ENCODE measurements around the gene C5orf63. TPM values are rescaled to one million over a fixed set of nuclear protein-coding genes. Genes with fewer than 3 reads are reported as not detected.

C5orf63 gene
- total and polyA plus RNA-seq, 2 donors (not counting 3 experiments of a cell fraction or from before 2014, with no cell fraction given) = 1.4 to 5.3 TPM

DNA sequence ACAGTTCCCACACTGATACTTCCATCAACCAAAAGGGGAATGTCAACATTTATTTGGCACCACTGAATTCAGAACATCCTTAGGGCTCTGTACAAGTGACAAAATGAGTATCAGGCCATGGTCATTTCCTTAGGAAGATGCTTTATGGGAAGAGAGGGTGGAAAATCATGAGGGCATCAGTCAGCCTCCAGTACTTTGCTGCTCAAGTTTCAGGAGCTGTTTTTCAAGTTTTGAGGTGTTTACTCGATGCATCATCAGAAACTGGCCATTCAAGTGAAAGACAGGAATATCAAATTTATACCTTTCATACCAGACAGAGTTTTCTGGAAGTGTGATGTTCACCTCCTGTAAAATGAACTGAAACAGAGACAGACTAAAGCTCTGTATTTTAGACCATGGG is 21.7 kb downstream of the C5orf63 start:
- Histone ChIP-seq H4K20me1 (replicated peaks; ENCODE audit: control insufficient read depth, extremely low read depth, insufficient read depth, low read length) (no peaks in the 10 kb centered on the region), H3K79me2 (ENCODE audit: control insufficient read depth, insufficient read depth, low read length) (no peaks in the 10 kb centered on the region), H3K4me1 (ENCODE audit: control insufficient read depth, extremely low read depth, insufficient read depth, low read length) (no peaks in the 10 kb centered on the region), H3K36me3 (ENCODE audit: control insufficient read depth in 2 of 2, extremely low read depth in 1 of 2, insufficient read depth in 2 of 2, low read length in 2 of 2) (no peaks in the 10 kb centered on the region), H3K27ac (ENCODE audit: insufficient read depth, low read depth, low read length) (no peak overlapping the region), H3K27me3 (ENCODE audit: control insufficient read depth in 2 of 2, insufficient read depth in 2 of 2, low read length in 2 of 2) (no peaks in the 10 kb centered on the region), H3K9ac (replicated peaks; ENCODE audit: extremely low read depth, insufficient read depth, low read length) (no peak overlapping the region), H3K9me1 (replicated peaks; ENCODE audit: control insufficient read depth, extremely low read depth, insufficient read depth, low read length) (no peaks in the 10 kb centered on the region), H3K4me3 (replicated peaks in 1 of 3; ENCODE audit: insufficient read depth in 1 of 3, low read depth in 1 of 3, low read length in 3 of 3) (no peak overlapping the region), H3K4me2 (ENCODE audit: insufficient read depth, low read length) (no peak overlapping the region), H3K9me3 (replicated peaks; ENCODE audit: control insufficient read depth, insufficient read depth, low read length) (no peaks in the 10 kb centered on the region), H2AFZ (ENCODE audit: low read depth, low read length) (no peak overlapping the region)
- FAIRE-seq (no peak), DNase-seq (ENCODE audit: low read depth, low spot score) (no peak)
- ChIA-PET CTCF (no interaction called here), POLR2A (no interaction called here)
- no TSS peak for BruUV-seq (replicated peaks)
- dilution Hi-C loops (cut with MboI; ENCODE audit: extremely low pct_ligation_motif_present, low sequenced_read_pairs) = no loop called here
- intact Hi-C loops (cut with micrococcal nuclease) = no loop called here
- TF ChIP-seq POLR2AphosphoS5 (IDR thresholded peaks at IDR 0.05; ENCODE audit: insufficient read depth, low read depth, low read length) = no peak
- TF ChIP-seq GATA2 (IDR thresholded peaks at IDR 0.05; ENCODE audit: insufficient read depth, insufficient read length, low read depth, low read length) = no peak
- no peak for TF ChIP-seq JUN (IDR thresholded peaks at IDR 0.05; ENCODE audit: borderline replicate concordance, insufficient read depth, insufficient read length, low read depth)
- TF ChIP-seq, protein P1, sequence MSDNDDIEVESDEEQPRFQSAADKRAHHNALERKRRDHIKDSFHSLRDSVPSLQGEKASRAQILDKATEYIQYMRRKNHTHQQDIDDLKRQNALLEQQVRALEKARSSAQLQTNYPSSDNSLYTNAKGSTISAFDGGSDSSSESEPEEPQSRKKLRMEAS (IDR thresholded peaks at IDR 0.05; ENCODE audit: insufficient read depth, insufficient read length) = no peak
- TF ChIP-seq POLR2A (IDR thresholded peaks at IDR 0.05; ENCODE audit: low read depth, low read length) = no peak
- TF ChIP-seq MYC (IDR thresholded peaks at IDR 0.05; ENCODE audit: low read depth, low read length) = no peak

DNA sequence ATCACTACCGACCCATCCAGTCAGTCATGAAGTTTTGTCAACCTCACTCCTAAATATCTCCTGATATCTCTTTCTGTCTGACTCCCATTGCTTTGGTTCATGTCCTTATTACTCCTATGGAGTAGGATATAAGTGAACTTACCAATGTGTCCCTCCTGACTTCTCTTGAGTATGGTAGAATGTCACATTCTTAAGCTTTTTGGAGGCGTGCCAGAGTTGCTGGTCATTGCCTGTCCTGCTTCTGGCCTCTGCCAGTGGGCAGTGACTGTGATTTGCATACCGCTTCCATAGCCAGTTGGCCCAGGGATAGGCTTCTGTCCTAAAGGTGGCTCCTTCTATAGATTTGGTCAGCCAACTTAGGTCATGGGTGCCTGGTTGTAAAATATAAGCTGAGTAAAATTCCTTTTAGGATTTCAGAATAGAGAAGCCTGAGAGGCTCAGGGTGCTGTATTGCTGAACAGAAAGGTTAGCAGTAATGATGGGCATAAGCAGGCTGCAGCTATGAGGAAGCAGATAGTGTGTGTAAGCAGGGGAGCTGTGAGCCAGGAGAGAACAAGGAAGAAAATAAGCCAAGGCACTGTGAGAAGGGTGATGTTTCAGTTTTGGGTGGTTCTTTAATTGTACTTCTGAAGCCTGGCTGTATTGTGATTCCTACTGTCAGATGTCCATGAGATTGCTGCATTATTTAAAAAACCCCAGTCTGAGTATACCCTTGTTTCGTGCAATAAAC is 26.8 kb downstream of the C5orf63 start:
- Histone ChIP-seq H3K9me3 (replicated peaks; ENCODE audit: control insufficient read depth, insufficient read depth, low read length) (no peaks in the 10 kb centered on the region), H4K20me1 (replicated peaks; ENCODE audit: control insufficient read depth, extremely low read depth, insufficient read depth, low read length) (no peaks in the 10 kb centered on the region), H2AFZ (ENCODE audit: low read depth, low read length) (no peak overlapping the region), H3K9me1 (replicated peaks; ENCODE audit: control insufficient read depth, extremely low read depth, insufficient read depth, low read length) (no peaks in the 10 kb centered on the region), H3K4me2 (ENCODE audit: insufficient read depth, low read length) (no peak overlapping the region), H3K36me3 (ENCODE audit: control insufficient read depth in 2 of 2, extremely low read depth in 1 of 2, insufficient read depth in 2 of 2, low read length in 2 of 2) (no peaks in the 10 kb centered on the region), H3K4me3 (replicated peaks in 1 of 3; ENCODE audit: insufficient read depth in 1 of 3, low read depth in 1 of 3, low read length in 3 of 3) (no peak overlapping the region), H3K27ac (ENCODE audit: insufficient read depth, low read depth, low read length) (no peak overlapping the region), H3K9ac (replicated peaks; ENCODE audit: extremely low read depth, insufficient read depth, low read length) (no peak overlapping the region), H3K27me3 (ENCODE audit: control insufficient read depth in 2 of 2, insufficient read depth in 2 of 2, low read length in 2 of 2) (no peaks in the 10 kb centered on the region), H3K79me2 (ENCODE audit: control insufficient read depth, insufficient read depth, low read length) (no peaks in the 10 kb centered on the region), H3K4me1 (ENCODE audit: control insufficient read depth, extremely low read depth, insufficient read depth, low read length) (peaks cover 11% of the 10 kb centered on the region)
- FAIRE-seq (no peak), DNase-seq (ENCODE audit: low read depth, low spot score) (no peak)
- TF ChIP-seq JUN (IDR thresholded peaks at IDR 0.05; ENCODE audit: borderline replicate concordance, insufficient read depth, insufficient read length, low read depth) = no peak
- TF ChIP-seq, protein P1 (IDR thresholded peaks at IDR 0.05; ENCODE audit: insufficient read depth, insufficient read length) = no peak
- TF ChIP-seq POLR2AphosphoS5 (IDR thresholded peaks at IDR 0.05; ENCODE audit: insufficient read depth, low read depth, low read length) = no peak
- no peak for TF ChIP-seq POLR2A (IDR thresholded peaks at IDR 0.05; ENCODE audit: low read depth, low read length)
- TF ChIP-seq, protein P2, sequence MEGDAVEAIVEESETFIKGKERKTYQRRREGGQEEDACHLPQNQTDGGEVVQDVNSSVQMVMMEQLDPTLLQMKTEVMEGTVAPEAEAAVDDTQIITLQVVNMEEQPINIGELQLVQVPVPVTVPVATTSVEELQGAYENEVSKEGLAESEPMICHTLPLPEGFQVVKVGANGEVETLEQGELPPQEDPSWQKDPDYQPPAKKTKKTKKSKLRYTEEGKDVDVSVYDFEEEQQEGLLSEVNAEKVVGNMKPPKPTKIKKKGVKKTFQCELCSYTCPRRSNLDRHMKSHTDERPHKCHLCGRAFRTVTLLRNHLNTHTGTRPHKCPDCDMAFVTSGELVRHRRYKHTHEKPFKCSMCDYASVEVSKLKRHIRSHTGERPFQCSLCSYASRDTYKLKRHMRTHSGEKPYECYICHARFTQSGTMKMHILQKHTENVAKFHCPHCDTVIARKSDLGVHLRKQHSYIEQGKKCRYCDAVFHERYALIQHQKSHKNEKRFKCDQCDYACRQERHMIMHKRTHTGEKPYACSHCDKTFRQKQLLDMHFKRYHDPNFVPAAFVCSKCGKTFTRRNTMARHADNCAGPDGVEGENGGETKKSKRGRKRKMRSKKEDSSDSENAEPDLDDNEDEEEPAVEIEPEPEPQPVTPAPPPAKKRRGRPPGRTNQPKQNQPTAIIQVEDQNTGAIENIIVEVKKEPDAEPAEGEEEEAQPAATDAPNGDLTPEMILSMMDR (IDR thresholded peaks at IDR 0.05; ENCODE audit: extremely low read depth in 1 of 2, insufficient read depth in 1 of 2, low read depth in 1 of 2, low read length in 2 of 2) = no peak
- TF ChIP-seq EZH2 (IDR thresholded peaks at IDR 0.05; ENCODE audit: borderline replicate concordance, low read depth, low read length, severe bottlenecking) = no peak
- TF ChIP-seq GATA2 (IDR thresholded peaks at IDR 0.05; ENCODE audit: insufficient read depth, insufficient read length, low read depth, low read length) = no peak
- TF ChIP-seq FOS (IDR thresholded peaks at IDR 0.05; ENCODE audit: borderline replicate concordance, insufficient read depth, low read length) = no peak
- TF ChIP-seq MYC (IDR thresholded peaks at IDR 0.05; ENCODE audit: low read depth, low read length) = no peak
- intact Hi-C loops (cut with micrococcal nuclease) = no loop called here
- dilution Hi-C loops (cut with MboI; ENCODE audit: extremely low pct_ligation_motif_present, low sequenced_read_pairs) = no loop called here
- POLR2A ChIA-PET = no interaction called here
- CTCF ChIA-PET = interaction anchor here (1.2 kb wide), 1 partner anchor 209 kb away, joined by 4 read pairs; no protein-coding TSS in a partner anchor
- no TSS peak for BruUV-seq (replicated peaks)
